ENCODE results near the gene PTCHD1. TPM values are rescaled to one million over a fixed set of nuclear protein-coding genes. Genes with fewer than 3 reads are reported as not detected.

The PTCHD1 gene
- total and polyA plus RNA-seq, 10 of the 15 experiments (the other 5 are each of a cell fraction or from before 2014, with no cell fraction given), result not detected

DNA sequence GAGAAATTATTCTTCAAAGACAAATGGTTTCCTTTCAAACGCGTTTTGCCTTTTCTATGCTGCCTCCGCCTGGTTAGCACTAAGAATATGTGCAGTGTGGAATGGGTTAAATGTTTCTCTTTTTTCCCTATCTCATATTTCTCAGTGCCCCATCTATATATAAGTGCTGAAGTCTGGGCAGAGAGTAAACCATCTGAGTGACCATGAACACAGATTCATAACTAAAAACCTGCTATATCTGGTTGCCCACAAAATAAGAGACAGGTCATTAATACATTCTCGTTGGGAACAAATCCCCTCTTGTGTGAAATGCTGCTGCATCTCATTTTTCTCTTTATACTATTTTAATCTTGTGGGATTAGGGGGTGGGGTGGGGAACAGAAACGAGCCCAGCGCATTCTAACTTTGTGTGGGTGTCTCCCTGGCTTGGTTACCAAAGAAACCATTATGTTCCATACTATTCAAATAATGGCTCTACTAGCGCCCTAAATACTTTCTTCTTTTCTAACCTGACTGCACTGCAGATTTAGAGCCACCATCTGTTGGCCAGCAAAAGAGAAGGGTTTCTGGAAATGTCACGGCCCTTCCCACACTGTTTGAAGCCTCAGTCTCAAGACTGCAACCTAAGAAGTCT is 42.2 kb upstream of the PTCHD1 start (continued):
- TF ChIP-seq, protein P1, sequence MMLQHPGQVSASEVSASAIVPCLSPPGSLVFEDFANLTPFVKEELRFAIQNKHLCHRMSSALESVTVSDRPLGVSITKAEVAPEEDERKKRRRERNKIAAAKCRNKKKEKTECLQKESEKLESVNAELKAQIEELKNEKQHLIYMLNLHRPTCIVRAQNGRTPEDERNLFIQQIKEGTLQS (IDR thresholded peaks at IDR 0.05; ENCODE audit: borderline replicate concordance, extremely low read depth, low read depth, low read length), result no peak
- no peak for TF ChIP-seq NRF1 (conservative IDR thresholded peaks at IDR 0.05; ENCODE audit: low read depth, low read length)
- TF ChIP-seq, protein P2, sequence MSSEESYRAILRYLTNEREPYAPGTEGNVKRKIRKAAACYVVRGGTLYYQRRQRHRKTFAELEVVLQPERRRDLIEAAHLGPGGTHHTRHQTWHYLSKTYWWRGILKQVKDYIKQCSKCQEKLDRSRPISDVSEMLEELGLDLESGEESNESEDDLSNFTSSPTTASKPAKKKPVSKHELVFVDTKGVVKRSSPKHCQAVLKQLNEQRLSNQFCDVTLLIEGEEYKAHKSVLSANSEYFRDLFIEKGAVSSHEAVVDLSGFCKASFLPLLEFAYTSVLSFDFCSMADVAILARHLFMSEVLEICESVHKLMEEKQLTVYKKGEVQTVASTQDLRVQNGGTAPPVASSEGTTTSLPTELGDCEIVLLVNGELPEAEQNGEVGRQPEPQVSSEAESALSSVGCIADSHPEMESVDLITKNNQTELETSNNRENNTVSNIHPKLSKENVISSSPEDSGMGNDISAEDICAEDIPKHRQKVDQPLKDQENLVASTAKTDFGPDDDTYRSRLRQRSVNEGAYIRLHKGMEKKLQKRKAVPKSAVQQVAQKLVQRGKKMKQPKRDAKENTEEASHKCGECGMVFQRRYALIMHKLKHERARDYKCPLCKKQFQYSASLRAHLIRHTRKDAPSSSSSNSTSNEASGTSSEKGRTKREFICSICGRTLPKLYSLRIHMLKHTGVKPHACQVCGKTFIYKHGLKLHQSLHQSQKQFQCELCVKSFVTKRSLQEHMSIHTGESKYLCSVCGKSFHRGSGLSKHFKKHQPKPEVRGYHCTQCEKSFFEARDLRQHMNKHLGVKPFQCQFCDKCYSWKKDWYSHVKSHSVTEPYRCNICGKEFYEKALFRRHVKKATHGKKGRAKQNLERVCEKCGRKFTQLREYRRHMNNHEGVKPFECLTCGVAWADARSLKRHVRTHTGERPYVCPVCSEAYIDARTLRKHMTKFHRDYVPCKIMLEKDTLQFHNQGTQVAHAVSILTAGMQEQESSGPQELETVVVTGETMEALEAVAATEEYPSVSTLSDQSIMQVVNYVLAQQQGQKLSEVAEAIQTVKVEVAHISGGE (CRISPR knock-in tag; IDR thresholded peaks at IDR 0.05), result no peak
- TF ChIP-seq, protein P3, sequence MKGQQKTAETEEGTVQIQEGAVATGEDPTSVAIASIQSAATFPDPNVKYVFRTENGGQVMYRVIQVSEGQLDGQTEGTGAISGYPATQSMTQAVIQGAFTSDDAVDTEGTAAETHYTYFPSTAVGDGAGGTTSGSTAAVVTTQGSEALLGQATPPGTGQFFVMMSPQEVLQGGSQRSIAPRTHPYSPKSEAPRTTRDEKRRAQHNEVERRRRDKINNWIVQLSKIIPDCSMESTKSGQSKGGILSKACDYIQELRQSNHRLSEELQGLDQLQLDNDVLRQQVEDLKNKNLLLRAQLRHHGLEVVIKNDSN (IDR thresholded peaks at IDR 0.05; ENCODE audit: borderline replicate concordance, extremely low read length, insufficient read depth, low read depth, low read length), result no peak

DNA sequence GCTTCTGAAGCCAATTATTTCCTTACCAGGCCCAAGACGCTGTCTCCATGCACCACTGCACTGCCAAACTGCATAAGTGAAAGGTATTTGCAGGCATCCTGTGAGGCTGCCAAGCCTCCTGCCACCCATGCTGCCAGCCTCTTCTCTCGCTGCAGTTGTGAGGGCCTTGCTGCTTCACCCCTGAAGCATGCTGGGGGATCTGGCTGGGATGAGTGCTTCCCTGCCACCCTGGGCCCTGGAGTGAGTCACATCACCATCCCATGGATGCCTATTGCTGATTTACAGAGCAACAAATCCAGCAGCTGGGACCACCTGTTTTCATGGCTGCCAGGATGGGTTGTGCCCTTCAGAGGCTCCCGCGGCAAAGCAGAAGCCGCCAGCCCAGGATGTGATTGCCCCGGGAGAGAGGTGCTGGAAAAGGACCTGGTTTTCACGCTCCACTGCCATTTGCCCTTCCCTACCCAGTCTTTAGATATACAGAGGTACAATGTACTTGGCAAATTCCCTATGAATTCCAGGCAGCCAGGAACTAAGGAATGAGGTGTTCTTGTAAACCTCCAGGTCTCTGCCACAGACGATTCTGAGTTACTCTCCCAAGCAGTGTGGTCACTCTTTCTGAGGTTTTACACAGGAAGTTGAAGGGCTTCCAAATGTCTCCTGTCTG is 41.5 kb upstream of the PTCHD1 start:
- ChIA-PET POLR2A (no interaction called here), SMC1A (ENCODE audit: uncharacterized antibody, unreplicated experiment) (no interaction called here), CTCF (no interaction called here), RAD21 (ENCODE audit: unreplicated experiment) (no interaction called here)
- intact Hi-C loops (cut with micrococcal nuclease; ENCODE audit: unreplicated experiment), result no loop called here
- in situ Hi-C loops (cut with MboI), result no loop called here
- H3K27me3 ChIP-seq (replicated peaks in 1 of 2; ENCODE audit: control insufficient read depth in 2 of 2, insufficient read depth in 2 of 2, low read length in 1 of 2), result no peaks in the 10 kb centered on the region
- no TSS peak for BruUV-seq (replicated peaks)
- 51% methylated on average over 8 of the region's 8 CpGs for WGBS (ENCODE audit: insufficient coverage, insufficient replicate concordance, low lambda C conversion rate, missing lambda C conversion rate)
- no peak overlapping the region for H2AFZ ChIP-seq (ENCODE audit: control insufficient read depth, low read depth, low read length)
- no peaks in the 10 kb centered on the region for H3K36me3 ChIP-seq (ENCODE audit: control insufficient read depth in 2 of 2, insufficient read depth in 2 of 2, low read length in 1 of 2)
- ATAC-seq, result no peak
- H3K4me2 ChIP-seq (ENCODE audit: control insufficient read depth, insufficient read depth), result no peak overlapping the region
- H3K9me3 ChIP-seq (replicated peaks; ENCODE audit: control insufficient read depth, insufficient read depth, low read length), result no peaks in the 10 kb centered on the region
- H3K4me1 ChIP-seq (ENCODE audit: control insufficient read depth, insufficient read depth, low read length), result no peaks in the 10 kb centered on the region
- H3K27ac ChIP-seq (ENCODE audit: control insufficient read depth, insufficient read depth), result no peak overlapping the region
- no peaks in the 10 kb centered on the region for H3K79me2 ChIP-seq (ENCODE audit: control insufficient read depth, insufficient read depth, low read length)
- H3K9ac ChIP-seq (ENCODE audit: control insufficient read depth, insufficient read depth, low read length), result no peak overlapping the region
- no peak for FAIRE-seq
- no peak overlapping the region for H3K4me3 ChIP-seq
- no peaks in the 10 kb centered on the region for H4K20me1 ChIP-seq (ENCODE audit: control insufficient read depth, insufficient read depth)
- DNase-seq (ENCODE audit: low read depth, low spot score), result no peak
- TF ChIP-seq, protein P4, sequence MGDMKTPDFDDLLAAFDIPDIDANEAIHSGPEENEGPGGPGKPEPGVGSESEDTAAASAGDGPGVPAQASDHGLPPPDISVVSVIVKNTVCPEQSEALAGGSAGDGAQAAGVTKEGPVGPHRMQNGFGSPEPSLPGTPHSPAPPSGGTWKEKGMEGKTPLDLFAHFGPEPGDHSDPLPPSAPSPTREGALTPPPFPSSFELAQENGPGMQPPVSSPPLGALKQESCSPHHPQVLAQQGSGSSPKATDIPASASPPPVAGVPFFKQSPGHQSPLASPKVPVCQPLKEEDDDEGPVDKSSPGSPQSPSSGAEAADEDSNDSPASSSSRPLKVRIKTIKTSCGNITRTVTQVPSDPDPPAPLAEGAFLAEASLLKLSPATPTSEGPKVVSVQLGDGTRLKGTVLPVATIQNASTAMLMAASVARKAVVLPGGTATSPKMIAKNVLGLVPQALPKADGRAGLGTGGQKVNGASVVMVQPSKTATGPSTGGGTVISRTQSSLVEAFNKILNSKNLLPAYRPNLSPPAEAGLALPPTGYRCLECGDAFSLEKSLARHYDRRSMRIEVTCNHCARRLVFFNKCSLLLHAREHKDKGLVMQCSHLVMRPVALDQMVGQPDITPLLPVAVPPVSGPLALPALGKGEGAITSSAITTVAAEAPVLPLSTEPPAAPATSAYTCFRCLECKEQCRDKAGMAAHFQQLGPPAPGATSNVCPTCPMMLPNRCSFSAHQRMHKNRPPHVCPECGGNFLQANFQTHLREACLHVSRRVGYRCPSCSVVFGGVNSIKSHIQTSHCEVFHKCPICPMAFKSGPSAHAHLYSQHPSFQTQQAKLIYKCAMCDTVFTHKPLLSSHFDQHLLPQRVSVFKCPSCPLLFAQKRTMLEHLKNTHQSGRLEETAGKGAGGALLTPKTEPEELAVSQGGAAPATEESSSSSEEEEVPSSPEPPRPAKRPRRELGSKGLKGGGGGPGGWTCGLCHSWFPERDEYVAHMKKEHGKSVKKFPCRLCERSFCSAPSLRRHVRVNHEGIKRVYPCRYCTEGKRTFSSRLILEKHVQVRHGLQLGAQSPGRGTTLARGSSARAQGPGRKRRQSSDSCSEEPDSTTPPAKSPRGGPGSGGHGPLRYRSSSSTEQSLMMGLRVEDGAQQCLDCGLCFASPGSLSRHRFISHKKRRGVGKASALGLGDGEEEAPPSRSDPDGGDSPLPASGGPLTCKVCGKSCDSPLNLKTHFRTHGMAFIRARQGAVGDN (IDR thresholded peaks at IDR 0.05), result no peak
- TF ChIP-seq YY1 (IDR thresholded peaks at IDR 0.05; ENCODE audit: low read depth, low read length) (no peak), NR2C1 (IDR thresholded peaks at IDR 0.05) (no peak)
- TF ChIP-seq, protein P3 (IDR thresholded peaks at IDR 0.05; ENCODE audit: borderline replicate concordance, extremely low read length, insufficient read depth, low read depth, low read length), result no peak

Measured in GM12878 (cell line).